ENCODE data around the gene B4GALT2. TPM values are rescaled to one million over a fixed set of nuclear protein-coding genes. Genes with fewer than 3 reads are reported as not detected.

B4GALT2 gene
- total and polyA plus RNA-seq, 9 of the 15 experiments (the other 6 are each of a cell fraction or from before 2014, with no cell fraction given), result 1.3 to 86.8 (median 43.8) TPM

- TF ChIP-seq IRF1 (CRISPR knock-in tag; IDR thresholded peaks at IDR 0.05; ENCODE audit: borderline replicate concordance) (no peak), ZNF41 (CRISPR knock-in tag; conservative IDR thresholded peaks at IDR 0.05) (no peak), NR2C1 (IDR thresholded peaks at IDR 0.05) (no peak), NR2C1 (tag; IDR thresholded peaks at IDR 0.05) (no peak), FOXO4 (CRISPR knock-in tag; IDR thresholded peaks at IDR 0.05) (no peak), GABPB2 (CRISPR knock-in tag; conservative IDR thresholded peaks at IDR 0.05) (no peak), MXD1 (CRISPR knock-in tag; IDR thresholded peaks at IDR 0.05; ENCODE audit: borderline replicate concordance, poor library complexity, severe bottlenecking) (no peak), PBX2 (CRISPR knock-in tag; IDR thresholded peaks at IDR 0.05; ENCODE audit: low read depth) (no peak), PBX2 (tag; conservative IDR thresholded peaks at IDR 0.05; ENCODE audit: low read depth) (0 out of 2 replicates have a peak, but pooled peaks have one; percentile 44), E2F3 (CRISPR knock-in tag; IDR thresholded peaks at IDR 0.05) (no peak), PTRF (tag; IDR thresholded peaks at IDR 0.05) (no peak), PKNOX1 (IDR thresholded peaks at IDR 0.05) (peak; percentile 88), ZFP1 (CRISPR knock-in tag; IDR thresholded peaks at IDR 0.05) (no peak), BCL6 (CRISPR knock-in tag; IDR thresholded peaks at IDR 0.05) (no peak), HDGF (IDR thresholded peaks at IDR 0.05) (0 out of 2 replicates have a peak, but pooled peaks have one; percentile 52), ETS2 (tag; IDR thresholded peaks at IDR 0.05; ENCODE audit: borderline replicate concordance, poor library complexity, severe bottlenecking) (no peak), RBM14 (IDR thresholded peaks at IDR 0.05; ENCODE audit: borderline replicate concordance, insufficient read depth, low read depth, low read length) (no peak), EGR1 (conservative IDR thresholded peaks at IDR 0.05) (0 out of 2 replicates have a peak, but pooled peaks have one; percentile 13), MYC (IDR thresholded peaks at IDR 0.05; ENCODE audit: low read depth, low read length) (no peak), MYC (CRISPR knock-in tag; IDR thresholded peaks at IDR 0.05; ENCODE audit: borderline replicate concordance, low read depth) (no peak)
These were observed 1.4 kb upstream of the B4GALT2 start (continued) for GRCh38 chr1:43977376-43978263.

All from K562 (cell line).